ENCODE results near the gene AADACL3.

Gene AADACL3

GRCh38 chr1:12754738-12755137 lies 38.8 kb downstream of the AADACL3 start:
- TF ChIP-seq POLR2A (IDR thresholded peaks at IDR 0.05; ENCODE audit: extremely low read depth, insufficient read length) (no peak), CTCF (IDR thresholded peaks at IDR 0.05; ENCODE audit: low read depth, low read length) (no peak), MAX (IDR thresholded peaks at IDR 0.05; ENCODE audit: low read depth, low read length) (no peak)
- peak; percentile 9 for DNase-seq (ENCODE audit: low read depth)
- no peak overlapping the region for H3K4me3 ChIP-seq (ENCODE audit: low read depth, low read length)

GRCh38 chr1:12756273-12756672 lies 40.4 kb downstream of the AADACL3 start:
- TF ChIP-seq MAX (IDR thresholded peaks at IDR 0.05; ENCODE audit: low read depth, low read length) (no peak), MYC (IDR thresholded peaks at IDR 0.05; ENCODE audit: low read depth, low read length) (no peak), CTCF (IDR thresholded peaks at IDR 0.05; ENCODE audit: low read depth, low read length) (no peak), POLR2A (IDR thresholded peaks at IDR 0.05; ENCODE audit: extremely low read depth, insufficient read length) (no peak)
- H3K4me3 ChIP-seq (ENCODE audit: low read depth, low read length), result no peak overlapping the region
- no peak for DNase-seq (ENCODE audit: low read depth)

GRCh38 chr1:12756768-12757413 lies 41.0 kb downstream of the AADACL3 start:
- no peak for TF ChIP-seq MAX (IDR thresholded peaks at IDR 0.05; ENCODE audit: low read depth, low read length)
- no peak for TF ChIP-seq POLR2A (IDR thresholded peaks at IDR 0.05; ENCODE audit: extremely low read depth, insufficient read length)
- TF ChIP-seq CTCF (IDR thresholded peaks at IDR 0.05; ENCODE audit: low read depth, low read length), result no peak
- no peak for TF ChIP-seq MYC (IDR thresholded peaks at IDR 0.05; ENCODE audit: low read depth, low read length)
- no peak overlapping the region for H3K4me3 ChIP-seq (ENCODE audit: low read depth, low read length)
- no peak for DNase-seq (ENCODE audit: low read depth)

GRCh38 chr1:12757836-12758235 lies 41.9 kb downstream of the AADACL3 start:
- TF ChIP-seq CTCF (IDR thresholded peaks at IDR 0.05; ENCODE audit: low read depth, low read length) (no peak), MYC (IDR thresholded peaks at IDR 0.05; ENCODE audit: low read depth, low read length) (no peak), MAX (IDR thresholded peaks at IDR 0.05; ENCODE audit: low read depth, low read length) (no peak), POLR2A (IDR thresholded peaks at IDR 0.05; ENCODE audit: extremely low read depth, insufficient read length) (no peak)
- no peak overlapping the region for H3K4me3 ChIP-seq (ENCODE audit: low read depth, low read length)
- no peak for DNase-seq (ENCODE audit: low read depth)

- DNase-seq (ENCODE audit: low read depth), result peak; percentile 12
- TF ChIP-seq MAX (IDR thresholded peaks at IDR 0.05; ENCODE audit: low read depth, low read length) (no peak), CTCF (IDR thresholded peaks at IDR 0.05; ENCODE audit: low read depth, low read length) (peak; percentile 38)
- H3K4me3 ChIP-seq (ENCODE audit: low read depth, low read length), result no peak overlapping the region
Measured at GRCh38 chr1:12760256-12760795, 44.4 kb downstream of the AADACL3 start.
